Esophagus muscularis mucosa (tissue), 4 donors: ENCODE measurements around the gene SPRED2. TPM values are rescaled to one million over a fixed set of nuclear protein-coding genes. Genes with fewer than 3 reads are reported as not detected.
A peak's percentile ranks its signal among the peaks of the same experiment; 100 is the strongest.

Experiments
- DNase-seq: peaks from one replicate; pipeline ENCODE4 v3.0.0-alpha.2; 2017; ENCODE audit errors: extremely low spot score
- H3K27ac ChIP-seq, 4 donors: fragments of 200-600 bp; sonication (generic); replicated peaks in 1 of 4; 1 replicate in 3 of 4; 2 replicates in 1 of 4; pipeline ENCODE4 v1.5.1; 2016 to 2019; ENCODE audit warnings: mild to moderate bottlenecking in 1 of 4
- H3K27me3 ChIP-seq, 4 donors: fragments of 200-600 bp; sonication (generic); one replicate each; pipeline versions ENCODE4 v1.5.1 to v1.6.0; 2016 to 2019
- H3K36me3 ChIP-seq, 4 donors: fragments of 200-600 bp; sonication (generic); one replicate each; pipeline ENCODE4 v1.5.1; 2016 to 2019
- H3K4me1 ChIP-seq, 4 donors: fragments of 200-600 bp; sonication (generic); one replicate each; pipeline ENCODE4 v1.5.1; 2016 to 2019
- H3K4me3 ChIP-seq, 4 donors: fragments of 200-600 bp; sonication (generic); 1 replicate in 2 of 4; 2 replicates in 2 of 4; pipeline ENCODE4 v1.5.1; 2016 to 2019; ENCODE audit warnings: mild to moderate bottlenecking in 4 of 4, moderate library complexity in 1 of 4
- H3K9me3 ChIP-seq, 4 donors: fragments of 200-600 bp; sonication (generic); 1 replicate in 3 of 4; 2 replicates in 1 of 4; pipeline ENCODE4 v1.5.1; 2016 to 2019
- EP300 ChIP-seq: sonication (generic); formaldehyde crosslinking; IDR thresholded peaks from one replicate; pipeline ENCODE4 v1.6.1; 2017; ENCODE audit warnings: antibody characterized with exemption
- POLR2A ChIP-seq: fragments of 450-650 bp; IDR thresholded peaks from one replicate; pipeline ENCODE4 v1.6.1; 2017; ENCODE audit warnings: antibody characterized with exemption, moderate library complexity, mild to moderate bottlenecking, low read depth
- POLR2AphosphoS5 ChIP-seq, 2 donors: sonication (generic); formaldehyde crosslinking; IDR thresholded peaks; one replicate each; pipeline ENCODE4 v1.6.1; 2017; ENCODE audit warnings: antibody characterized with exemption in 2 of 2
- WGBS: methylation state at CpG from one replicate; pipeline ENCODE4 v1.1.5; 2018; 5-methylcytosine and 5-hydroxymethylcytosine counted together
- intact Hi-C: fragments of 100-400 bp; cut with DNase I; formaldehyde crosslinking; loops from one replicate; pipeline ENCODE4 v1.15.1; 2023
- total RNA-seq, 4 donors: library from RNA; depleted of rRNA; stranded (reverse); fragments of >200 nt; gene quantifications; one replicate each; pipeline versions ENCODE4 v1.1.0 to v1.2.1, GENCODE V29; 2016
- TF ChIP-seq, protein P1 (sequence below), 3 experiments: fragments of 200-600 bp in 2 of 3; fragments of 450-650 bp in 1 of 3; sonication (generic) in 2 of 3; IDR thresholded peaks; one replicate each; pipeline ENCODE4 v1.5.1; 2017 to 2019; ENCODE audit warnings: antibody characterized with exemption in 3 of 3, mild to moderate bottlenecking in 2 of 3, moderate library complexity in 1 of 3

SPRED2 gene
- total RNA-seq, 4 donors from 2014 or later, result 17.4 to 25.6 (median 18.7) TPM

GRCh38 chr2:65404988-65405697 lies 27.3 kb downstream of the SPRED2 start:
- no peak overlapping the region for H3K4me3 ChIP-seq
- intact Hi-C loops, result no loop called here
- no peaks in the 10 kb centered on the region for H3K27me3 ChIP-seq
- H3K36me3 ChIP-seq, result no peaks in the 10 kb centered on the region
- WGBS, result 81% methylated on average over 10 of the region's 10 CpGs
- TF ChIP-seq POLR2AphosphoS5 (IDR thresholded peaks at IDR 0.05) (no peak), POLR2A (no peak), EP300 (no peak)
- TF ChIP-seq, protein P1, sequence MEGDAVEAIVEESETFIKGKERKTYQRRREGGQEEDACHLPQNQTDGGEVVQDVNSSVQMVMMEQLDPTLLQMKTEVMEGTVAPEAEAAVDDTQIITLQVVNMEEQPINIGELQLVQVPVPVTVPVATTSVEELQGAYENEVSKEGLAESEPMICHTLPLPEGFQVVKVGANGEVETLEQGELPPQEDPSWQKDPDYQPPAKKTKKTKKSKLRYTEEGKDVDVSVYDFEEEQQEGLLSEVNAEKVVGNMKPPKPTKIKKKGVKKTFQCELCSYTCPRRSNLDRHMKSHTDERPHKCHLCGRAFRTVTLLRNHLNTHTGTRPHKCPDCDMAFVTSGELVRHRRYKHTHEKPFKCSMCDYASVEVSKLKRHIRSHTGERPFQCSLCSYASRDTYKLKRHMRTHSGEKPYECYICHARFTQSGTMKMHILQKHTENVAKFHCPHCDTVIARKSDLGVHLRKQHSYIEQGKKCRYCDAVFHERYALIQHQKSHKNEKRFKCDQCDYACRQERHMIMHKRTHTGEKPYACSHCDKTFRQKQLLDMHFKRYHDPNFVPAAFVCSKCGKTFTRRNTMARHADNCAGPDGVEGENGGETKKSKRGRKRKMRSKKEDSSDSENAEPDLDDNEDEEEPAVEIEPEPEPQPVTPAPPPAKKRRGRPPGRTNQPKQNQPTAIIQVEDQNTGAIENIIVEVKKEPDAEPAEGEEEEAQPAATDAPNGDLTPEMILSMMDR (IDR thresholded peaks at IDR 0.05), result no peak
- no peak overlapping the region for H3K27ac ChIP-seq
- H3K4me1 ChIP-seq, result peaks cover 15 to 30% (median 22%) of the 10 kb centered on the region in 4 donors
- no peaks in the 10 kb centered on the region for H3K9me3 ChIP-seq
- DNase-seq, result peak; percentile 17

DNA sequence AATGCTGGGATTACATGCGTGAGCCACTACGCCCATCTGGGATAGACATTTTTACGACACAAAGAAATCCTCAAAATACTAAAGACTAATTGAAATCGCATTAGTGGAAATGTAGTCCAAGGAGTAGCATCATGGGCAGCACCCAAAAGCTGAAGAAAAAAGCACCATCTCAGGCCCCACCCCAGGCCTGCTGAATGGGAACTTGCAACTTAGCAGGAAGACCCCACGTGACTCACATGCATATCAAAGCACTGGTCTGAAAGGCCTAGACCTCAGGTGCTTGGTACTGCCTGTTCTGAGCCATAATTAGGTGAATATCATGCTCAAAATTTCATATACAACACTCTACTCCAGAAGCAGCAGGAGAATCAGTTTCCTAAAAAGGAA lies 28.9 kb downstream of the SPRED2 start:
- Histone ChIP-seq H3K27me3 (no peaks in the 10 kb centered on the region), H3K4me3 (no peak overlapping the region), H3K9me3 (no peaks in the 10 kb centered on the region), H3K4me1 (peaks cover 15 to 30% (median 20%) of the 10 kb centered on the region in 4 donors), H3K27ac (no peak overlapping the region), H3K36me3 (no peaks in the 10 kb centered on the region)
- intact Hi-C loops, result no loop called here
- no peak for TF ChIP-seq POLR2A
- TF ChIP-seq POLR2AphosphoS5 (IDR thresholded peaks at IDR 0.05), result no peak
- TF ChIP-seq, protein P1 (IDR thresholded peaks at IDR 0.05), result no peak
- no peak for TF ChIP-seq EP300
- WGBS, result 92% methylated on average over 5 of the region's 5 CpGs
- no peak for DNase-seq

- no peaks in the 10 kb centered on the region for H3K27me3 ChIP-seq
- H3K36me3 ChIP-seq, result no peaks in the 10 kb centered on the region
- WGBS, result 61% methylated on average over 8 of the region's 8 CpGs
- no peak overlapping the region for H3K4me3 ChIP-seq
- no peak overlapping the region for H3K27ac ChIP-seq
- intact Hi-C loops, result no loop called here
- peaks cover 15 to 27% (median 20%) of the 10 kb centered on the region in 4 donors for H3K4me1 ChIP-seq
- H3K9me3 ChIP-seq, result no peaks in the 10 kb centered on the region
- DNase-seq, result no peak
- TF ChIP-seq POLR2AphosphoS5 (IDR thresholded peaks at IDR 0.05), result no peak
- TF ChIP-seq POLR2A, result no peak
- TF ChIP-seq, protein P1 (IDR thresholded peaks at IDR 0.05), result no peak
- no peak for TF ChIP-seq EP300
These were observed 29.4 kb downstream of the SPRED2 start for GRCh38 chr2:65402780-65403528.

DNA sequence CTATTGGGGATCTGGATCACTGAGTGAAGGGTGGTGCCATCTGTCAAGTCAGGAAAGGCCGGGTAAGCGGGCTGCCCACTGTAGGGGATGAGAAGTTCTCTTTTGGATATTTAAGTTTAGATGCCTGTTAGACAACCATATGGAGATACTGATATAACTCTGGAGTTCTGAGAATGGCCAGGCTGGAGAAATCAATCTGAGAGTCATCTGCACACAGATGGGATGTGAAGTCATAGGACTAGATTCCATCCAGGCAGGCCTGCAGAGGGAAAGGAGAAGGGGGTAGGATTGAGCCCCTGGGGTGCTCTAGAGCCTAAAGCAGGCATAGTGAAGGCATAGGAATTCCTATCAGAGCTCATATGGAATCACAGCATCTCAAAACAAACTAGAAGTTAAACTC lies 30.1 kb downstream of the SPRED2 start:
- no peak for DNase-seq
- no peaks in the 10 kb centered on the region for H3K27me3 ChIP-seq
- H3K4me1 ChIP-seq, result peaks cover 13 to 27% (median 21%) of the 10 kb centered on the region in 4 donors
- no peaks in the 10 kb centered on the region for H3K9me3 ChIP-seq
- TF ChIP-seq, protein P1 (IDR thresholded peaks at IDR 0.05), result no peak
- TF ChIP-seq POLR2AphosphoS5 (IDR thresholded peaks at IDR 0.05) (no peak), EP300 (no peak), POLR2A (no peak)
- WGBS, result 92% methylated on average over 2 of the region's 2 CpGs
- no peaks in the 10 kb centered on the region for H3K36me3 ChIP-seq
- intact Hi-C loops, result no loop called here
- no peak overlapping the region for H3K4me3 ChIP-seq
- no peak overlapping the region for H3K27ac ChIP-seq
